MM.1S (cell line): ENCODE measurements around the gene RPS21.

Experiments used
- CTCF ChIP-seq: fragments of 300-600 bp; sonication (generic); IDR thresholded peaks from 2 replicates; pipeline ENCODE4 v1.5.1; 2016; ENCODE audit warnings: antibody characterized with exemption, low read length, mixed read lengths
- EZH2 ChIP-seq: fragments of 300-600 bp; sonication (generic); optimal IDR thresholded peaks from 2 replicates; pipeline ENCODE3; 2017; ENCODE audit warnings: low read depth, mild to moderate bottlenecking, antibody characterized with exemption, low read length, mixed read lengths
- EZH2phosphoT487 ChIP-seq: fragments of 300-600 bp; sonication (generic); IDR thresholded peaks from 2 replicates; pipeline ENCODE4 v1.6.1; 2018; ENCODE audit warnings: antibody characterized with exemption, low read length

- TF ChIP-seq CTCF (no peak), EZH2 (no peak), EZH2phosphoT487 (no peak)
Observed at GRCh38 chr20:62348604-62349003, 38.3 kb upstream of the RPS21 start.
